HepG2 (cell line): ENCODE results near the gene DALRD3. TPM values are rescaled to one million over a fixed set of nuclear protein-coding genes. Genes with fewer than 3 reads are reported as not detected.

Source experiments
- ATAC-seq: fragments of 200-7000 bp; cut with Tn5 transposase; 3 replicates; pipeline ENCODE4 v1.9.1; 2020; ENCODE audit warnings: mild to moderate bottlenecking, moderate library complexity
- BruUV-seq: library from RNA; stranded (reverse); fragments of 400-500 nt; replicated peaks from 2 replicates; lab custom pipeline; 2021; lab: Mats Ljungman, UMichigan
- CTCF ChIA-PET: fragments of 300-600 bp; formaldehyde crosslinking; extraction: SDS; loops from one replicate; lab custom pipeline; 2021; ENCODE audit warnings: low total read pairs, inconsistent platforms, low intra/inter-chr PET ratio; lab: Yijun Ruan, JAX
- POLR2A ChIA-PET: fragments of 350-600 bp; sonication (Branson Sonifier 250); formaldehyde crosslinking; loops from one replicate; lab custom pipeline; 2020; ENCODE audit warnings: antibody characterized with exemption, inconsistent platforms; lab: Yijun Ruan, JAX
- DNase-seq: peaks from one replicate; pipeline ENCODE4 v3.0.0-alpha.2; 2015; ENCODE audit warnings: low spot score
- FAIRE-seq: peaks from 3 replicates; lab custom pipeline; 2011; peaks lifted over from hg19 to GRCh38; lab: Jason Lieb, UNC
- H2AFZ ChIP-seq: one replicate; pipeline ENCODE4 v1.6.1; 2011; ENCODE audit warnings: low read length, inconsistent platforms
- H3K27ac ChIP-seq: fragments of 300-600 bp; 3 replicates; pipeline ENCODE4 v1.8.0; 2011; ENCODE audit warnings: mixed run types, mild to moderate bottlenecking, mixed read lengths, low read length, inconsistent platforms; ENCODE audit not compliant: insufficient read depth; ENCODE audit errors: extremely low read length
- H3K27me3 ChIP-seq, 2 experiments: fragments of 200-600 bp in 1 of 2; 2 replicates in 1 of 2; 3 replicates in 1 of 2; pipeline versions ENCODE4 v1.6.0 to v1.8.0; 2011; ENCODE audit warnings: low read length in 2 of 2, mild to moderate bottlenecking in 2 of 2, moderate library complexity in 2 of 2, inconsistent platforms in 1 of 2; ENCODE audit not compliant: insufficient read depth in 2 of 2, control insufficient read depth in 1 of 2
- H3K36me3 ChIP-seq, 2 experiments: fragments of 200-600 bp in 1 of 2; replicated peaks in 1 of 2; 2 replicates in 1 of 2; 3 replicates in 1 of 2; pipeline versions ENCODE4 v1.5.1 to v1.8.0; 2011; ENCODE audit warnings: low read length in 2 of 2, inconsistent platforms in 1 of 2; ENCODE audit not compliant: insufficient read depth in 2 of 2, control insufficient read depth in 1 of 2
- H3K4me1 ChIP-seq: 2 replicates; pipeline ENCODE4 v1.5.1; 2012; ENCODE audit warnings: low read length, inconsistent platforms; ENCODE audit not compliant: insufficient read depth
- H3K4me2 ChIP-seq: 2 replicates; pipeline ENCODE4 v1.6.0; 2011; ENCODE audit warnings: low read depth, low read length, inconsistent platforms
- H3K4me3 ChIP-seq, 3 experiments: fragments of 200-600 bp in 1 of 3; sonication (generic), shearing (Covaris generic) in 1 of 3; replicated peaks in 1 of 3; 2 replicates each; pipeline ENCODE4 v1.5.1; 2011 to 2016; ENCODE audit warnings: low read length in 3 of 3, inconsistent platforms in 2 of 3, low read depth in 2 of 3, mild to moderate bottlenecking in 2 of 3, control low read depth in 1 of 3, mixed read lengths in 1 of 3; ENCODE audit not compliant: insufficient read depth in 1 of 3
- H3K79me2 ChIP-seq: one replicate; pipeline ENCODE4 v1.6.1; 2011; ENCODE audit warnings: low read length, inconsistent platforms; ENCODE audit not compliant: insufficient read depth
- H3K9ac ChIP-seq: 2 replicates; pipeline ENCODE4 v1.6.0; 2011; ENCODE audit warnings: mild to moderate bottlenecking, low read depth, low read length, inconsistent platforms; ENCODE audit not compliant: insufficient read depth
- H3K9me3 ChIP-seq: 2 replicates; pipeline ENCODE4 v1.5.1; 2012; ENCODE audit warnings: mild to moderate bottlenecking, low read length
- H4K20me1 ChIP-seq: 2 replicates; pipeline ENCODE4 v1.6.0; 2011; ENCODE audit warnings: inconsistent platforms, mild to moderate bottlenecking, low read length, moderate library complexity; ENCODE audit not compliant: insufficient read depth
- CBX2 ChIP-seq, 2 experiments: fragments of 200-600 bp in 1 of 2; sonication (generic); formaldehyde crosslinking in 1 of 2; IDR thresholded peaks; 2 replicates each; pipeline versions ENCODE4 v1.7.0 to v1.8.1; 2018 to 2022; ENCODE audit warnings: low read depth in 2 of 2, low read length in 1 of 2, mild to moderate bottlenecking in 1 of 2, missing genetic modification reagents in 1 of 2
- DMAP1 ChIP-seq: IDR thresholded peaks from 2 replicates; pipeline ENCODE4 v1.6.1; 2016
- HNF1B ChIP-seq: sonication (generic); formaldehyde crosslinking; IDR thresholded peaks from 2 replicates; pipeline ENCODE4 v1.5.1; 2020; ENCODE audit warnings: mild to moderate bottlenecking, moderate library complexity, missing genetic modification reagents
- IRF2 ChIP-seq: IDR thresholded peaks from 2 replicates; pipeline ENCODE4 v1.6.1; 2018; ENCODE audit warnings: missing genetic modification reagents, missing compliant biosample characterization
- KLF15 ChIP-seq: sonication (generic); formaldehyde crosslinking; IDR thresholded peaks from 2 replicates; pipeline ENCODE4 v1.8.1; 2023; ENCODE audit warnings: borderline replicate concordance, mild to moderate bottlenecking, inconsistent platforms, missing genetic modification reagents, mixed read lengths
- RFX1 ChIP-seq: fragments of 450-650 bp; IDR thresholded peaks from 2 replicates; pipeline ENCODE4 v1.6.1; 2017
- SNAPC4 ChIP-seq: sonication (generic); formaldehyde crosslinking; IDR thresholded peaks from 2 replicates; pipeline ENCODE4 v1.4.0; 2020; ENCODE audit warnings: mild to moderate bottlenecking, missing genetic modification reagents
- SPEN ChIP-seq: sonication (generic); formaldehyde crosslinking; IDR thresholded peaks from 2 replicates; pipeline ENCODE4 v1.5.1; 2020; ENCODE audit warnings: low read depth, mild to moderate bottlenecking, missing genetic modification reagents
- ZBTB3 ChIP-seq: sonication (generic); formaldehyde crosslinking; IDR thresholded peaks from 2 replicates; pipeline ENCODE4 v1.4.0; 2020; ENCODE audit warnings: low read depth, mild to moderate bottlenecking, moderate library complexity, missing genetic modification reagents, borderline replicate concordance
- ZFX ChIP-seq: sonication (generic); formaldehyde crosslinking; IDR thresholded peaks from 2 replicates; pipeline ENCODE4 v1.4.0; 2020; ENCODE audit warnings: mild to moderate bottlenecking, low read depth, missing genetic modification reagents, moderate library complexity
- ZFY ChIP-seq: sonication (generic); formaldehyde crosslinking; IDR thresholded peaks from 2 replicates; pipeline ENCODE4 v1.4.0; 2020; ENCODE audit warnings: missing genetic modification reagents
- ZNF639 ChIP-seq: conservative IDR thresholded peaks from 2 replicates; pipeline ENCODE4 v1.6.1; 2018; ENCODE audit warnings: missing genetic modification reagents
- ZNF772 ChIP-seq: sonication (generic); formaldehyde crosslinking; IDR thresholded peaks from 2 replicates; pipeline ENCODE4 v1.5.0; 2020; ENCODE audit warnings: mild to moderate bottlenecking, missing genetic modification reagents
- ZNF850 ChIP-seq: sonication (generic); formaldehyde crosslinking; conservative IDR thresholded peaks from 2 replicates; pipeline ENCODE4 v1.9.0; 2021; ENCODE audit warnings: mild to moderate bottlenecking, missing genetic modification reagents
- WGBS: methylation state at CpG from one replicate; pipeline ENCODE4 v1.1.6; 2017; ENCODE audit warnings: low lambda C conversion rate; 5-methylcytosine and 5-hydroxymethylcytosine counted together
- in situ Hi-C: cut with HindIII; loops from 2 replicates; pipeline ENCODE4 v1.10.0; 2017; ENCODE audit warnings: low pct_unique_long_range_greater_than_20kb; ENCODE audit not compliant: extremely low pct_ligation_motif_present
- intact Hi-C: fragments of 100-400 bp; cut with micrococcal nuclease; formaldehyde crosslinking; loops from one replicate; pipeline ENCODE4 v1.10.0; 2022; ENCODE audit not compliant: unreplicated experiment
- polyA plus RNA-seq, 8 experiments: library from polyadenylated mRNA; depleted of rRNA in 3 of 8; stranded (reverse) in 7 of 8; unstranded in 1 of 8; fragments of >200 nt; fragmentation: Illumina TruSeq in 4 of 8; extraction: Trizol in 4 of 8; gene quantifications; 2 replicates each; pipeline versions ENCODE4 v1.2.1 to v1.2.3, GENCODE V29; 2011 to 2016; ENCODE audit warnings: low read depth in 4 of 8, missing spikeins in 1 of 8, mixed read lengths in 1 of 8; ENCODE audit not compliant: insufficient read depth in 1 of 8
- total RNA-seq, 5 experiments: library from RNA; depleted of rRNA; stranded (reverse); fragments of >200 nt; fragmentation: Illumina TruSeq; extraction: Trizol; gene quantifications; 2 replicates each; pipeline ENCODE4 v1.2.3, GENCODE V29; 2016; ENCODE audit warnings: low read depth in 1 of 5

DALRD3 gene
- total and polyA plus RNA-seq, 2 of the 13 experiments (the other 11 are each of a cell fraction or from before 2014, with no cell fraction given) = 19.9 to 36.5 TPM

- TF ChIP-seq IRF2 (0 out of 2 replicates have a peak, but pooled peaks have one; percentile 8), ZFX (CRISPR knock-in tag) (peak; percentile 35; the same call in 1 of the 2 replicates), ZNF850 (CRISPR knock-in tag) (no peak), SPEN (CRISPR knock-in tag) (no peak), KLF15 (no peak), ZNF639 (no peak), RFX1 (no peak), CBX2 (IDR thresholded peaks at IDR 0.05; ENCODE audit: low read depth, low read length) (no peak), CBX2 (CRISPR knock-in tag; IDR thresholded peaks at IDR 0.05; ENCODE audit: low read depth) (no peak), ZNF772 (no peak)
- TF ChIP-seq, all 625 proteins: peak for 3
Measured at GRCh38 chr3:49019941-49020329, 1.6 kb upstream of the DALRD3 start (continued).

GRCh38 chr3:49018707-49019006 lies 277 bp upstream of the DALRD3 start:
- DNase-seq (no peak), FAIRE-seq (no peak), ATAC-seq (no peak)
- CTCF ChIA-PET = no interaction called here
- no TSS peak for BruUV-seq
- WGBS = 2% methylated on average over 14 of the region's 18 CpGs
- POLR2A ChIA-PET = interaction anchor here (2.0 to 11.1 kb wide), 3 partner anchors 9 to 75 kb away, joined by 10 to 280 read pairs (median 10); partner anchors contain the start of genes IMPDH2, QRICH1 and WDR6
- in situ Hi-C loops = no loop called here
- intact Hi-C loops = no loop called here
- Histone ChIP-seq H2AFZ (no peak overlapping the region), H3K9ac (peak overlapping the region; percentile 73), H3K36me3 (peaks cover 11 to 28% of the 10 kb centered on the region in 2 experiments), H3K27ac (peak overlapping the region; percentile 55), H3K79me2 (peaks cover 27% of the 10 kb centered on the region), H3K4me2 (peak overlapping the region; percentile 89), H4K20me1 (peaks cover 10% of the 10 kb centered on the region; the same call in 1 of the 2 replicates), H3K4me1 (peaks cover 33% of the 10 kb centered on the region), H3K4me3 (peak overlapping the region; percentile 68 to 96 (median 84)), H3K9me3 (no peaks in the 10 kb centered on the region), H3K27me3 (no peaks in the 10 kb centered on the region; a peak in 1 of 5 replicates)
- TF ChIP-seq HNF1B (CRISPR knock-in tag) (peak; percentile 6; the same call in 1 of the 2 replicates), ZBTB3 (CRISPR knock-in tag) (peak; percentile 17; the same call in 1 of the 2 replicates), SNAPC4 (CRISPR knock-in tag) (peak; percentile 82; the same call in 1 of the 2 replicates), ZFY (CRISPR knock-in tag) (no peak; the same call in 1 of the 2 replicates), DMAP1 (CRISPR knock-in tag) (no peak)
